Ureter (tissue), 1 donor: ENCODE measurements around the gene NCK2. TPM values are rescaled to one million over a fixed set of nuclear protein-coding genes. Genes with fewer than 3 reads are reported as not detected.

Experiments
- DNase-seq: peaks from one replicate; pipeline ENCODE4 v3.0.0-alpha.2; 2020; ENCODE audit warnings: low spot score
- total RNA-seq: library from RNA; stranded (reverse); gene quantifications from one replicate; pipeline ENCODE4 v1.2.4, GENCODE V29; 2023
- donor health status: DM: yes; HTN: yes; CAD: no.

The NCK2 gene
- total RNA-seq, 1 donor from 2014 or later = 40.9 TPM

- no peak for DNase-seq
Measured at GRCh38 chr2:105924932-105925331, 180.2 kb downstream of the NCK2 start.

GRCh38 chr2:105925390-105925789 lies 180.7 kb downstream of the NCK2 start:
- DNase-seq = no peak

GRCh38 chr2:105926960-105927678 lies 182.4 kb downstream of the NCK2 start:
- DNase-seq = no peak

- DNase-seq = no peak
Measured at GRCh38 chr2:105928086-105928485, 183.4 kb downstream of the NCK2 start.

GRCh38 chr2:105928563-105928962 lies 183.9 kb downstream of the NCK2 start:
- DNase-seq = no peak

GRCh38 chr2:105929516-105929915 lies 184.8 kb downstream of the NCK2 start:
- no peak for DNase-seq

- no peak for DNase-seq
Measured at GRCh38 chr2:105932582-105932981, 187.9 kb downstream of the NCK2 start.

- DNase-seq = no peak
Measured at GRCh38 chr2:105933906-105934305, 189.2 kb downstream of the NCK2 start.

- no peak for DNase-seq
Measured at GRCh38 chr2:105934467-105934866, 189.8 kb downstream of the NCK2 start.

GRCh38 chr2:105935063-105935462 lies 190.4 kb downstream of the NCK2 start:
- no peak for DNase-seq

- no peak for DNase-seq
Measured at GRCh38 chr2:105936954-105937353, 192.2 kb downstream of the NCK2 start.

GRCh38 chr2:105937498-105938097 lies 192.9 kb downstream of the NCK2 start:
- no peak for DNase-seq
